Muscle of leg (tissue), 11 donors: ENCODE measurements around the gene MYO1E. TPM values are rescaled to one million over a fixed set of nuclear protein-coding genes. Genes with fewer than 3 reads are reported as not detected.

Experiments used
- DNase-seq: peaks from one replicate; pipeline ENCODE4 v3.0.0; 2013
- H3K27ac ChIP-seq: one replicate; pipeline ENCODE4 v1.5.1; 2013; ENCODE audit warnings: mild to moderate bottlenecking, low read length, control low read depth
- H3K27me3 ChIP-seq: one replicate; pipeline ENCODE4 v1.6.1; 2013; ENCODE audit warnings: low read length; ENCODE audit not compliant: control insufficient read depth, insufficient read depth
- H3K36me3 ChIP-seq: one replicate; pipeline ENCODE4 v1.6.1; 2013; ENCODE audit warnings: low read length; ENCODE audit not compliant: control insufficient read depth, insufficient read depth
- H3K4me1 ChIP-seq: one replicate; pipeline ENCODE4 v1.6.1; 2013; ENCODE audit warnings: low read length; ENCODE audit not compliant: control insufficient read depth, insufficient read depth
- H3K4me3 ChIP-seq: one replicate; pipeline ENCODE4 v1.5.1; 2013; ENCODE audit warnings: low read length, control low read depth
- H3K9me3 ChIP-seq: replicated peaks from 2 replicates; pipeline ENCODE4 v1.6.1; 2013; ENCODE audit warnings: low read depth, low read length; ENCODE audit not compliant: control insufficient read depth
- WGBS: methylation state at CpG from one replicate; pipeline ENCODE4 v1.1.5; 2013; ENCODE audit warnings: missing lambda C conversion rate; ENCODE audit not compliant: insufficient coverage; 5-methylcytosine and 5-hydroxymethylcytosine counted together
- polyA plus RNA-seq, 8 donors: library from polyadenylated mRNA; unstranded; fragments of 120-200 nt; gene quantifications; one replicate each; pipeline versions ENCODE4 v1.2.1 to v1.2.3, GENCODE V29; 2013; ENCODE audit warnings: inconsistent platforms in 1 of 8, low replicate concordance in 1 of 8; ENCODE audit not compliant: insufficient read length in 8 of 8, insufficient read depth in 1 of 8
- total RNA-seq: library from RNA; stranded (reverse); fragments of 120-200 nt; gene quantifications from one replicate; pipeline ENCODE4 v1.2.4, GENCODE V29; 2013

The MYO1E gene
- total and polyA plus RNA-seq, 9 donors: 30.2 to 44.0 (median 36.1) TPM

DNA sequence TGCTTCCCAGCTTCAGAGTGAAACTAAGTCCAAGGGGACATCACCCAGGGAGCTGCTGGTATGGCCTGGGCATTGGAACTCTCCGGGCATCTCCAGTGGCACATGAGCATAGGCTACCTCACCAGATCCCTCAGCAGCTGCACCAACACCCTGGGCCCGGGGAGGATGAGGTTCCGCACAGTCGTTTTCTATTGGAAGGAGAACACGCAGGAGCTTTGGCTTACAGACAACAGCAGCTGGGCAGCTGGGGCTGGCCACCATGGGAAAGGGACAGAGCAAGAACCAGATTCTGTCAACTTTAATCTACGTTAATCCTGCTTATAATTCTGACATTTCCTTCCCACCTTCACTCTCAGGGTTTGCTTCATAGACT, 65.5 kb downstream of the MYO1E start:
- Histone ChIP-seq H3K9me3 (no peaks in the 10 kb centered on the region), H3K4me3 (no peak overlapping the region), H3K27me3 (no peaks in the 10 kb centered on the region), H3K4me1 (peaks cover 4% of the 10 kb centered on the region), H3K36me3 (no peaks in the 10 kb centered on the region), H3K27ac (no peak overlapping the region)
- DNase-seq: peak; percentile 72
- 66% methylated on average over 4 of the region's 6 CpGs for WGBS

DNA sequence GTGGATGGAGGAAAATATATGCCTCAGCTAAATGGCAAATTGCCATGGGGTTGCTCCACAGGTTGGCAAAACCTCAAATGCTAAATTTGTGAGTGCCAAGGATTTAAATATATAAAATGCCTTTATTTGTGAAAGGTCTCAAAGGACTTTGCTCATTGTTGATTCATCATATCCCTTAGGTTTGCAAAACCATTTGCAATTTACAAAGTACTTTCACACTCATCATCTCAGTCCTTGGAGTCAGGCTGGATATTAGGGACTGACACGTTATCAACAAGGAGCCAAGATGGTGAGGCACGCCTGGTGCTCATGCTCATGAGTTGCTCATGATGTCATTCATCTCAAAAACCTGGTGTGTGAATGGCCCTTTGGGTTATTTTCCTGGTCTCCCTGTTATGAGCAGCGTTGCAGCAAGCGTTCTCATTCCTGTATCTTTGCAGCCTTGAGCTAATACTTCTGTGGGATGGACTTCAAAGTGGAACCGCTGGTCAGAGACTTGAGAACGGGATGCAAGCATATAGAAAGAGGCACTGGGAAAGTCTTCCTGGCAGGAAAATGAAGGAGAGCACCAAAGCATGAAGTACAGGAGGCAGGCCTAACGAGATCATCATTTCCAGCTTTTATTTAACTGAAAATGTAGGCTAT, 66.0 kb downstream of the MYO1E start:
- WGBS: 66% methylated on average over 7 of the region's 7 CpGs
- no peak overlapping the region for H3K4me3 ChIP-seq
- H3K4me1 ChIP-seq: peaks cover 4% of the 10 kb centered on the region
- H3K9me3 ChIP-seq: no peaks in the 10 kb centered on the region
- H3K27ac ChIP-seq: no peak overlapping the region
- no peaks in the 10 kb centered on the region for H3K27me3 ChIP-seq
- no peaks in the 10 kb centered on the region for H3K36me3 ChIP-seq
- no peak for DNase-seq

DNA sequence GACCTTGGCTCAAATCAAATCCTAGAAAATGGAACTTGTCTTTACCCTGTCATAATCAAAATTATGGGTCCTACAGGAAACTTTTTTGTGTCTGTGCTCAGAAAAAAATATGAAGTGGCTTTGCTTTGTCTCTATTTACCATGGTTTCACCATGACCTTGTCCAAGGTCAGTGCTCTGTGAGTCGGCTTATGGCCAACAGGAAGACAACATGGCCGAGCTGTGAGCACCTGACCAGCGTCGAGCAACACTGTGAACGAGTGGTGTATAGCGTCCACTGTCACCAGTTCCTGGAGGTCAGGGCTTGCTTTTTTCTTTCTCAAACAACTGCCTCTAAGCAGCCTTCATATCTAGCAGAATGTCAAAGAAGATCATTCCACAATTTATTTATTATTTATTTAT, 67.9 kb downstream of the MYO1E start:
- no peak for DNase-seq
- no peaks in the 10 kb centered on the region for H3K36me3 ChIP-seq
- no peaks in the 10 kb centered on the region for H3K9me3 ChIP-seq
- peaks cover 12% of the 10 kb centered on the region for H3K4me1 ChIP-seq
- no peak overlapping the region for H3K27ac ChIP-seq
- H3K4me3 ChIP-seq: no peak overlapping the region
- WGBS: 80% methylated on average over 4 of the region's 6 CpGs
- no peaks in the 10 kb centered on the region for H3K27me3 ChIP-seq

DNA sequence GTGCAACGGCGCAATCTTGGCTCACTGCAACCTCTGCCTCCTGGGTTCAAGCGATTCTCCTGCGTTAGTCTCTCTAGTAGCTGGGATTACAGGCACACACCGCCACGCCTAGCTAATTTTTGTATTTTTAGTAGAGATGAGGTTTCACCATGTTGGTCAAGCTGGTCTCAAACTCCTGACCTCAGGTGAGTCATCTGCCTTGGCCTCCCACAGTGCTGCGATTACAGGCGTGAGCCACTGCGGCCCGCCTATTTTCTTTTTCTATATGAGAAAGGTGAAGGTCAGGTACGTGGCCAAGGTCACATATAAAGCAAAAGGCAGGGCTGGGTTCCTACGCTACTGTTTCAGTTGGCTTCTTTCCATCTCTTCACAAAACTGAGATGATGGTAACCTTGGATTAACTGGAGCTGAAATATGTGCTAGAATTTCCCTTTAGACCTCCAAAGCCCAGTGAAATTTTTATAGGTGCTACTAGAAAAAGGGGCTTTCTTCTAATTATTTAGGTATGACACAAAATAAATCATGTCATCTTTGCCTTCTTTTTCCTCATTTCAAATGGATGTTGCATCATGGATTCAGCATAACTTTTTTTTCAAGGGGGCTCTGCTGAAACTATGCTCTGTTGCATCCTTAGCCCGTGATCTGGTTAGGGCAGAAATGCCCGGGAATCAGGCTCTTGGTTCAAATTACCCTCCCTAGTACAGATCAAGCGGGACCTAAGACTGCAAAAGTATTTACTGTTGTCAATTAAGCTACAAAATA, 68.5 kb downstream of the MYO1E start:
- no peaks in the 10 kb centered on the region for H3K27me3 ChIP-seq
- no peak for DNase-seq
- peaks cover 12% of the 10 kb centered on the region for H3K4me1 ChIP-seq
- no peaks in the 10 kb centered on the region for H3K36me3 ChIP-seq
- 78% methylated on average over 3 of the region's 15 CpGs for WGBS
- H3K4me3 ChIP-seq: no peak overlapping the region
- no peaks in the 10 kb centered on the region for H3K9me3 ChIP-seq
- no peak overlapping the region for H3K27ac ChIP-seq

DNA sequence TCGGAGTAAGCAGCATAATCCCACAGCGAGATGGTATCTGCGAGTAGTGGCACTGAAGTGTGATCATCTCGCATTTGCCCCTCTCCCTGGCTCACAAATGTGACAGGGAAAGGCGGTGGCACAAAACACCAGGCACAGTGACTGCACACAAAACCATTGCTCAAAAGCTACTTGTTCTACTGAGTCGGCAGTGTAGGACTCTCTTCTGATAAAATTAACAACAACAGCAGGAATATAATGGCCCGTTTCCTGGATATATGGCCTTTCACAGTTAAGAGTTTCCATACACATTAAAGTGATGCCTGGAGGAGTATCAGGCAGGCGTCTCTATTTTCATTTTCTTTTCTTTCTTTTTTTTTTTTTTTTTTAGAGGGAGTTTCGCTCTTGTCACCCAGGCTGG, 69.0 kb downstream of the MYO1E start:
- WGBS: 94% methylated on average over 4 of the region's 9 CpGs
- Histone ChIP-seq H3K4me3 (no peak overlapping the region), H3K36me3 (no peaks in the 10 kb centered on the region), H3K27me3 (no peaks in the 10 kb centered on the region), H3K9me3 (no peaks in the 10 kb centered on the region), H3K27ac (no peak overlapping the region), H3K4me1 (peaks cover 12% of the 10 kb centered on the region)
- DNase-seq: no peak

DNA sequence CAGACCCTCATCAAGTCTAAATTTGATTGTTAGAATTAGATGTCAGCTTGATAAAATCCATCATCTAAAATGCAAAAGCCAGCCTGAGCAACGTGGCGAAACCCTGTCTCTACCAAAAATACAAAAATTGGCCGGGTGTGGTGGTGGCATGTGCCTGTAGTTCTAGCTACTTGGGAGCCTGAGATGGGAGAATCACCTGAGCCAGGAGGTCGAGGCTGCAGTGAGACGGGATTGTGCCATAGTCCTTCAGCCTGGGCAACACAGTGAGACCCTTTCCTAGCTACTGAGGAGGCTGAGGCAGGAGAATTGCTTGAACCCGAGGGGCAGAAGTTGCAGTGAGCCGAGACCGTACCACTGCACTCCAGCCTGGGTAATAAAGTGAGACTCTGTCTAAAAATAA, 69.5 kb downstream of the MYO1E start:
- no peak for DNase-seq
- Histone ChIP-seq H3K27ac (no peak overlapping the region), H3K9me3 (no peaks in the 10 kb centered on the region), H3K27me3 (no peaks in the 10 kb centered on the region), H3K36me3 (no peaks in the 10 kb centered on the region), H3K4me1 (peaks cover 12% of the 10 kb centered on the region), H3K4me3 (no peak overlapping the region)
- WGBS: 95% methylated on average over 3 of the region's 8 CpGs

DNA sequence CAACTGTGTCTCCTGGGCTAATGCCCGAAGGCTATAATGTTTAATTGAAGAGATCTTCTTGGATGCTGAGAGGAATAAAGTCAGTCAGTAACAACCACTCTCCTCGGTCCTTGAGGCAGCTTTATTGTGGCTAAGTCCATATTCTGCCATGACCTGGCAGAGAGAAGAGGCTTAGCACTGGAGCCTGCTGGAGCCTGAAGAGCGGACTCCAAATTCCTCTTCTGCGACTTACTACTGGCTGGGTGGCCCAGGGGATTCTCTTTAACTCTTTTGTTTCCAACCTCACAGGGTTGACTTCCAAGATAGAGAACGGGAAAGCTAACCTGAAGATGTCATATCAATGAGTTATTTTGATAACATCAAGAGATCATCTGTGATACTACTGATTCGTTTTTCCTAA, 71.1 kb downstream of the MYO1E start:
- DNase-seq: no peak
- 50% methylated on average over 2 of the region's 6 CpGs for WGBS

DNA sequence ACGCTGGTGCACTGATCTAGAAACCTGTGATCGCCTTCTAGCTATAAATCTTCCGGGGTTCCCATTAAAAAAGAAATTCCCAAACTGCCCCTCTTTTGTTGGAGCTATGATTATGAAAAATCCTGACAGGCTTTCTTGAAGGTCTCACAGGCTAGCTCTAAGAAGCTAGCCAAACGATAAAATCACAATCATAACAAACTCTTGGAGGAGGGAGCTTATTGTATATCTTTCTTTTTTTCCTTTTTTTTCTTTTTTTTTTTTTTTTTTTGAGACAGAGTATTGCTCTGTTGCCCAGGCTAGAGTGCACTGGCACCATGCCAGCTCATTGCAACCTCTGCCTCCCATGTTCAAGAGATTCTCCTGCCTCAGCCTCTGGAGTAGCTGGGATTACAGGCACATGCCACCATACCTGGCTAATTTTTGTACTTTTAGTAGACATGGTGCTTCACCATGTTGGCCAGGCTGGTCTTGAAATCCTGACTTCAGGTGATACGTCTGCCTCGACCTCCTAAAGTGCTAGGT, 72.0 kb downstream of the MYO1E start:
- no peaks in the 10 kb centered on the region for H3K36me3 ChIP-seq
- H3K4me3 ChIP-seq: no peak overlapping the region
- WGBS: no CpG with 5 or more reads among the region's 6 CpGs
- H3K27ac ChIP-seq: peak overlapping the region; percentile 71
- H3K4me1 ChIP-seq: peaks cover 13% of the 10 kb centered on the region
- H3K27me3 ChIP-seq: no peaks in the 10 kb centered on the region
- DNase-seq: no peak
- H3K9me3 ChIP-seq: no peaks in the 10 kb centered on the region

More for the DNA sequence above, 71.1 kb downstream of the MYO1E start:
- Histone ChIP-seq H3K4me1 (peaks cover 7% of the 10 kb centered on the region), H3K9me3 (no peaks in the 10 kb centered on the region), H3K36me3 (no peaks in the 10 kb centered on the region), H3K27me3 (no peaks in the 10 kb centered on the region), H3K27ac (no peak overlapping the region), H3K4me3 (no peak overlapping the region)

DNA sequence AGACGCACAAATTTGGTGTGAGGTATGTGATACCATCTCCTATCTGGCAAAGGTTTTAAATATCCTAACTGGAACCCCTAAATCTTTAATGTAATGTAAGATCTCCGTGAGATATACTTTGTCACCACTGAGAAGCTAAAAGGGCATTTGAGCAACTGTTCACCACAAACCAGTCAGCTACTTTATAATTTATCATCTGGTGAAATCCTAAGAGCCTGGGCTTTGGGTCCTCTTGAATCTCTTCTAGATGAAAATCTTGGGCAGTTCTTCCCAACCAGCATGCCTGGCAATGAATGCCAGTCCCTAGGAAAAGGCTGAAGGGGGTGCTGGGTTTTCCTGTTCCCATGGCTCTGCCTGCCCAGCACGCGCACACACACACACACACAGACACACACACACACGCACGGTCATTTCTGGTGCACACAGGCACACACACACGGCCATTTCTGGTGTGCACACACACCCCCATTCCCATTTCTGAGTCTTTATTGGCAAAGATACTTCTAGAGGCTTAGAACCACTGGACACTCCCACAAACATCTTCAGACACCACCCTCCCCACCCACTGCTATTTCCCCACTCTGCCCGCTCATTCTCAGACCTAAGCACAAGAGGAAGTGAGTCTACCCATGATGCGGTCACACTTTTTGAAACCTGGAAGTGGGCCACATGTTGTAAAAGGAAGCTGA, 72.6 kb downstream of the MYO1E start:
- Histone ChIP-seq H3K4me3 (no peak overlapping the region), H3K4me1 (peaks cover 20% of the 10 kb centered on the region), H3K9me3 (no peaks in the 10 kb centered on the region), H3K27me3 (no peaks in the 10 kb centered on the region), H3K27ac (peak overlapping the region; percentile 71), H3K36me3 (no peaks in the 10 kb centered on the region)
- 62% methylated on average over 5 of the region's 9 CpGs for WGBS
- peak; percentile 90 for DNase-seq

DNA sequence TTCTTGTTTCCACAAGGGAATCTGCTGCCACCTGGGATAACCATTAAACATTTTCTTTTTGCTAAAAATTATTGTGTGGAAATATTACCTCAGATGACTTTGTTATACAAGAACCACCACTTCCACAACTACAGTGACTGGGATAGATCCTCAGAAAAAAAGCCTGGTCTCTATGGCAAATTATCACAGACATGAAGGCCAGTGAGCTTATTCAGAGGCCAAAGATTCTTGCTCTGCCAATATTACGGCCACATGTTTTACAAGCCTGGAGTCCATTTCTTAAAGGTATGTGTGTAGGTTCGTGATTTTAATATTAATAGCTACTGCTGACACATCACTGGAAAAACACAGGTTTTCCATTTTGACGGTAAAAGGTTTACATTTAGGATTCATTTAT, 73.8 kb downstream of the MYO1E start:
- peak; percentile 56 for DNase-seq
- H3K27me3 ChIP-seq: no peaks in the 10 kb centered on the region
- 100% methylated on average over 1 of the region's 3 CpGs for WGBS
- no peak overlapping the region for H3K4me3 ChIP-seq
- no peaks in the 10 kb centered on the region for H3K9me3 ChIP-seq
- no peak overlapping the region for H3K27ac ChIP-seq
- H3K36me3 ChIP-seq: no peaks in the 10 kb centered on the region
- H3K4me1 ChIP-seq: peaks cover 23% of the 10 kb centered on the region
